Astrocyte (in vitro differentiated cells and primary cell): Measurements from ENCODE around the gene LACTB. TPM values are rescaled to one million over a fixed set of nuclear protein-coding genes. Genes with fewer than 3 reads are reported as not detected.

ENCODE experiments used
- DNase-seq: peaks from one replicate; pipeline ENCODE4 v3.0.0-alpha.2; 2010; ENCODE audit warnings: low read depth
- FAIRE-seq: peaks from 2 replicates; lab custom pipeline; 2011; peaks lifted over from hg19 to GRCh38; lab: Jason Lieb, UNC
- H2AFZ ChIP-seq: 2 replicates; pipeline ENCODE4 v1.6.0; 2012; ENCODE audit warnings: low read depth, low read length, inconsistent platforms
- H3K27ac ChIP-seq: 2 replicates; pipeline ENCODE4 v1.5.1; 2011; ENCODE audit warnings: low read depth, low read length, inconsistent platforms
- H3K27me3 ChIP-seq: 2 replicates; pipeline ENCODE4 v1.6.0; 2011; ENCODE audit warnings: low read length, inconsistent platforms; ENCODE audit not compliant: insufficient read depth
- H3K36me3 ChIP-seq: 2 replicates; pipeline ENCODE4 v1.5.1; 2011; ENCODE audit warnings: low read length, inconsistent platforms; ENCODE audit not compliant: insufficient read depth
- H3K4me1 ChIP-seq: 2 replicates; pipeline ENCODE4 v1.5.1; 2011; ENCODE audit warnings: low read length, inconsistent platforms; ENCODE audit not compliant: insufficient read depth
- H3K4me2 ChIP-seq: 2 replicates; pipeline ENCODE4 v1.6.0; 2012; ENCODE audit warnings: low read length, inconsistent platforms
- H3K4me3 ChIP-seq: 2 replicates; pipeline ENCODE4 v1.5.1; 2011; ENCODE audit warnings: low read depth, mild to moderate bottlenecking, low read length, inconsistent platforms; ENCODE audit not compliant: insufficient read depth
- H3K79me2 ChIP-seq: 2 replicates; pipeline ENCODE4 v1.6.0; 2012; ENCODE audit warnings: mild to moderate bottlenecking, low read length, inconsistent platforms; ENCODE audit not compliant: insufficient read depth
- H3K9ac ChIP-seq: 2 replicates; pipeline ENCODE4 v1.6.0; 2012; ENCODE audit warnings: mild to moderate bottlenecking, low read length, inconsistent platforms
- H3K9me3 ChIP-seq: 2 replicates; pipeline ENCODE4 v1.5.1; 2012; ENCODE audit warnings: low read depth, mild to moderate bottlenecking, low read length, inconsistent platforms; ENCODE audit not compliant: insufficient read depth
- H4K20me1 ChIP-seq: 2 replicates; pipeline ENCODE4 v1.6.0; 2012; ENCODE audit warnings: low read length, inconsistent platforms; ENCODE audit not compliant: insufficient read depth
- H3K27ac Mint-ChIP-seq: one replicate; pipeline ENCODE4 v1.8.0; 2021; ENCODE audit warnings: mild to moderate bottlenecking, mixed read lengths; ENCODE audit not compliant: unreplicated experiment
- H3K27me3 Mint-ChIP-seq: one replicate; pipeline ENCODE4 v1.8.0; 2021; ENCODE audit warnings: low read depth, mixed read lengths; ENCODE audit not compliant: unreplicated experiment
- H3K36me3 Mint-ChIP-seq: one replicate; pipeline ENCODE4 v1.8.0; 2021; ENCODE audit warnings: low read depth, mixed read lengths; ENCODE audit not compliant: unreplicated experiment
- H3K4me1 Mint-ChIP-seq: one replicate; pipeline ENCODE4 v1.8.0; 2021; ENCODE audit warnings: low read depth, mixed read lengths; ENCODE audit not compliant: unreplicated experiment
- H3K4me3 Mint-ChIP-seq: one replicate; pipeline ENCODE4 v1.8.0; 2021; ENCODE audit warnings: mild to moderate bottlenecking, moderate library complexity, mixed read lengths; ENCODE audit not compliant: unreplicated experiment
- H3K9me3 Mint-ChIP-seq: one replicate; pipeline ENCODE4 v1.8.0; 2021; ENCODE audit warnings: mild to moderate bottlenecking, mixed read lengths; ENCODE audit not compliant: unreplicated experiment
- CTCF ChIP-seq: IDR thresholded peaks from 2 replicates; pipeline ENCODE4 v1.5.1; 2011; ENCODE audit warnings: low read depth, mild to moderate bottlenecking, inconsistent platforms, low read length, moderate library complexity; ENCODE audit not compliant: insufficient read depth
- EZH2 ChIP-seq: IDR thresholded peaks from 2 replicates; pipeline ENCODE4 v1.6.1; 2012; ENCODE audit warnings: mild to moderate bottlenecking, low read length, inconsistent platforms; ENCODE audit not compliant: insufficient read depth
- total RNA-seq: library from RNA; stranded (reverse); gene quantifications from 2 replicates; pipeline ENCODE4 v1.2.1, GENCODE V29; 2021

The LACTB gene
- total RNA-seq, 1 donor from 2014 or later, result 29.8 TPM

GRCh38 chr15:63136742-63137141 lies 15.1 kb downstream of the LACTB start:
- no peaks in the 10 kb centered on the region for H3K79me2 ChIP-seq
- no peaks in the 10 kb centered on the region for H3K9me3 Mint-ChIP-seq
- H3K4me2 ChIP-seq, result no peak overlapping the region
- no peaks in the 10 kb centered on the region for H3K27me3 Mint-ChIP-seq
- H3K9me3 ChIP-seq, result no peaks in the 10 kb centered on the region
- H3K4me3 ChIP-seq, result no peak overlapping the region
- H3K27ac Mint-ChIP-seq, result no peak overlapping the region
- H2AFZ ChIP-seq, result no peak overlapping the region
- H3K36me3 Mint-ChIP-seq, result peaks cover 4% of the 10 kb centered on the region
- H3K27me3 ChIP-seq, result no peaks in the 10 kb centered on the region
- peaks cover 22% of the 10 kb centered on the region for H3K4me1 ChIP-seq
- H3K4me1 Mint-ChIP-seq, result no peaks in the 10 kb centered on the region
- DNase-seq, result no peak
- H3K27ac ChIP-seq, result peak overlapping the region; percentile 57
- no peak for FAIRE-seq
- no peak overlapping the region for H3K4me3 Mint-ChIP-seq
- TF ChIP-seq EZH2 (no peak), CTCF (no peak)
- H3K36me3 ChIP-seq, result no peaks in the 10 kb centered on the region
- H4K20me1 ChIP-seq, result no peaks in the 10 kb centered on the region
- H3K9ac ChIP-seq, result no peak overlapping the region

GRCh38 chr15:63140936-63141335 lies 19.3 kb downstream of the LACTB start:
- Histone ChIP-seq H2AFZ (no peak overlapping the region), H3K4me2 (no peak overlapping the region), H3K27me3 (no peaks in the 10 kb centered on the region), H3K4me1 (peaks cover 4% of the 10 kb centered on the region), H3K36me3 (no peaks in the 10 kb centered on the region), H3K4me3 (no peak overlapping the region), H3K27ac (no peak overlapping the region), H4K20me1 (no peaks in the 10 kb centered on the region), H3K79me2 (no peaks in the 10 kb centered on the region), H3K9me3 (no peaks in the 10 kb centered on the region), H3K9ac (no peak overlapping the region)
- H3K27me3 Mint-ChIP-seq, result no peaks in the 10 kb centered on the region
- DNase-seq (no peak), FAIRE-seq (no peak)
- no peak overlapping the region for H3K4me3 Mint-ChIP-seq
- no peaks in the 10 kb centered on the region for H3K4me1 Mint-ChIP-seq
- peaks cover 11% of the 10 kb centered on the region for H3K36me3 Mint-ChIP-seq
- H3K9me3 Mint-ChIP-seq, result no peaks in the 10 kb centered on the region
- TF ChIP-seq EZH2 (no peak), CTCF (no peak)
- no peak overlapping the region for H3K27ac Mint-ChIP-seq

GRCh38 chr15:63145426-63145825 lies 23.8 kb downstream of the LACTB start:
- no peak for DNase-seq
- peaks cover 23% of the 10 kb centered on the region for H3K36me3 Mint-ChIP-seq
- H3K36me3 ChIP-seq, result peaks cover 6% of the 10 kb centered on the region
- no peaks in the 10 kb centered on the region for H3K9me3 ChIP-seq
- H2AFZ ChIP-seq, result no peak overlapping the region
- no peaks in the 10 kb centered on the region for H3K79me2 ChIP-seq
- no peaks in the 10 kb centered on the region for H3K27me3 ChIP-seq
- H3K4me2 ChIP-seq, result no peak overlapping the region
- H3K27me3 Mint-ChIP-seq, result no peaks in the 10 kb centered on the region
- H3K9me3 Mint-ChIP-seq, result no peaks in the 10 kb centered on the region
- no peak overlapping the region for H3K9ac ChIP-seq
- H3K27ac ChIP-seq, result no peak overlapping the region
- no peak for FAIRE-seq
- no peak for TF ChIP-seq CTCF
- TF ChIP-seq EZH2, result no peak
- H3K27ac Mint-ChIP-seq, result peak overlapping the region; percentile 29
- H3K4me3 Mint-ChIP-seq, result no peak overlapping the region
- no peaks in the 10 kb centered on the region for H4K20me1 ChIP-seq
- no peaks in the 10 kb centered on the region for H3K4me1 ChIP-seq
- no peaks in the 10 kb centered on the region for H3K4me1 Mint-ChIP-seq
- no peak overlapping the region for H3K4me3 ChIP-seq
